ENCODE results near the gene CRMP1. TPM values are rescaled to one million over a fixed set of nuclear protein-coding genes. Genes with fewer than 3 reads are reported as not detected.

CRMP1 gene
- total and polyA plus RNA-seq, 2 of the 4 experiments (the other 2 are of a cell fraction), result 4.1 to 7.4 TPM

DNA sequence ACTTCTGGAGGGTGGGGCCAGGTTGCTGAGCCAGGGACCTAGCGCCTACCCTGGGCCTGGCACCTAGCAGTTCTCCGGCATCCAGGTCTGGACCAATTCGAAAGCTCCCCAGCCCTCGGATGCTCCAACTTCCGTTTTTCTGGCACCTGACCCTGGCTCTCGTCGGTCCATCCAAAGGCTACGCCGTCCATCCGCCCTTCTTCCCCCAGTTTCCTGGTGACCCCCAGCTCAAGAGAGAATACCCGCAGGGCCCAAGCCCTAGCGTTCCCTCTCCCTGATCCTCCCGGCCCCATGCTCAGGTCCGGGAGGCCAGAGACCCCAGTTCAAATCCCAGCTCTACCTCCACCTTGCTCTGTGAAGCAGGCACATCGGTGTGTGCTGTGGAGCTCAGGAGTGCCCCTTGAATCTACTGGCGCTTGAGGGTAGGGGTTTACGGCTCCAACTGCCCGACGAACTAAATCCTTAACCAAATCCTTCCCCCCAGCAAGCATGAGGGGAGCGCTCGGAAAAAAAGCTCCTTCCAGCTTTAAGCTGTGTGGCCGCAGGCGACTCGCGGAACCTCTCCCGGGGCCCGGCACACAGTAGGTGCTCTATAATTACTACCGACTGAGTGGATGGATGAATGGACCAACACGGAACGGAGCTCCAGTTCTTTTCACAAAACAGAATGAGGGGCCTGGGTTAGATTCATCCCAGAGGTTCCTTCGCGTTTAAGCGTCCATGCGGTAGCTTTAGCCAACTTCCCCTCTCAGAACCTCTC is 1.1 kb downstream of the CRMP1 start:
- H4K20me1 ChIP-seq (ENCODE audit: insufficient read depth, low read length), result no peaks in the 10 kb centered on the region; the same call in 1 of the 2 replicates
- H2AK9ac ChIP-seq (replicated peaks; ENCODE audit: low read depth, low read length, poor library complexity), result no peak overlapping the region
- H3K14ac ChIP-seq (replicated peaks; ENCODE audit: low read depth, low read length), result no peak overlapping the region
- H2AK5ac ChIP-seq (ENCODE audit: low read depth, low read length), result no peak overlapping the region
- H3K27ac ChIP-seq (ENCODE audit: insufficient read depth, low read length), result no peak overlapping the region
- no peak overlapping the region for H4K91ac ChIP-seq (ENCODE audit: insufficient read depth, low read depth, low read length)
- in situ Hi-C loops (cut with MboI; ENCODE audit: low sequenced_read_pairs), result no loop called here
- TF ChIP-seq RAD21 (IDR thresholded peaks at IDR 0.05; ENCODE audit: low read length) (no peak), CEBPB (IDR thresholded peaks at IDR 0.05; ENCODE audit: low read depth, low read length) (no peak), MAZ (IDR thresholded peaks at IDR 0.05; ENCODE audit: borderline replicate concordance, low read depth, low read length) (no peak), USF2 (IDR thresholded peaks at IDR 0.05; ENCODE audit: low read depth, low read length) (no peak), RFX5 (IDR thresholded peaks at IDR 0.05; ENCODE audit: low read depth, low read length) (no peak), RCOR1 (IDR thresholded peaks at IDR 0.05; ENCODE audit: insufficient replicate concordance, low read length) (no peak), MAFK (IDR thresholded peaks at IDR 0.05; ENCODE audit: low read depth, low read length) (no peak), NFE2L2 (IDR thresholded peaks at IDR 0.05; ENCODE audit: low read depth, low read length) (no peak), POLR2A (IDR thresholded peaks at IDR 0.05; ENCODE audit: low read depth, low read length) (no peak), MXI1 (IDR thresholded peaks at IDR 0.05; ENCODE audit: borderline replicate concordance, low read depth, low read length) (no peak), CTCF (conservative IDR thresholded peaks at IDR 0.05; ENCODE audit: low read depth, low read length) (no peak), SMC3 (IDR thresholded peaks at IDR 0.05; ENCODE audit: low read depth, low read length) (no peak)
- ChIA-PET POLR2A (ENCODE audit: unreplicated experiment) (no interaction called here), CTCF (no interaction called here)
- BruUV-seq (replicated peaks), result no TSS peak
- no peak overlapping the region for H2BK120ac ChIP-seq (ENCODE audit: low read depth, low read length)
- ATAC-seq (ENCODE audit: low read depth) (no peak), DNase-seq (no peak)
- H2BK5ac ChIP-seq (ENCODE audit: low read depth, low read length, poor library complexity, severe bottlenecking), result no peak overlapping the region
- no peak overlapping the region for H3K4ac ChIP-seq (ENCODE audit: low read depth, low read length)
- dilution Hi-C loops (cut with HindIII; ENCODE audit: low sequenced_read_pairs, unreplicated experiment), result no loop called here
- H3K4me1 ChIP-seq (ENCODE audit: control insufficient read depth, insufficient read depth, low read length), result no peaks in the 10 kb centered on the region
- H3K36me3 ChIP-seq (ENCODE audit: control insufficient read depth, insufficient read depth, low read length), result no peaks in the 10 kb centered on the region
- peak overlapping the region; percentile 43 for H2AFZ ChIP-seq (replicated peaks; ENCODE audit: low read length, poor library complexity)
- no peak overlapping the region for H2BK20ac ChIP-seq (ENCODE audit: low read depth, low read length)
- H3K79me1 ChIP-seq (ENCODE audit: low read depth in 1 of 2, low read length in 2 of 2), result no peaks in the 10 kb centered on the region
- H3K9me3 ChIP-seq (ENCODE audit: control insufficient read depth, insufficient read depth, low read length), result no peaks in the 10 kb centered on the region; the same call in 1 of the 2 replicates
- peaks cover 71% of the 10 kb centered on the region for H3K27me3 ChIP-seq (ENCODE audit: control insufficient read depth, insufficient read depth, low read length)
- 43% methylated on average over 2 of the region's 34 CpGs; no CpG with 5 or more reads in 1 of the 2 experiments for WGBS, 2 experiments (ENCODE audit: extremely low coverage in 2 of 2, insufficient read length in 1 of 2)
- no peak overlapping the region for H4K8ac ChIP-seq (ENCODE audit: low read depth in 2 of 2, low read length in 2 of 2)
- H2BK15ac ChIP-seq (ENCODE audit: low read depth, low read length), result no peak overlapping the region
- H3K9ac ChIP-seq (ENCODE audit: low read depth, low read length), result no peak overlapping the region
- no peak overlapping the region for H3K4me3 ChIP-seq (ENCODE audit: insufficient read depth, low read depth, low read length)
- no peaks in the 10 kb centered on the region for H3K9me1 ChIP-seq (ENCODE audit: insufficient read depth, low read length)
- no peak overlapping the region for H3K4me2 ChIP-seq (ENCODE audit: low read depth, low read length)
- intact Hi-C loops (cut with micrococcal nuclease), result no loop called here
- no peak overlapping the region for H4K5ac ChIP-seq (ENCODE audit: low read depth, low read length)
- H3K18ac ChIP-seq (ENCODE audit: low read depth, low read length), result no peak overlapping the region
- H3K23ac ChIP-seq (ENCODE audit: low read depth, low read length), result no peak overlapping the region
- H3K56ac ChIP-seq (ENCODE audit: extremely low read depth, insufficient read depth, low read length), result no peak overlapping the region
